Keratinocyte (primary cell): ENCODE data around the gene NEU4. TPM values are rescaled to one million over a fixed set of nuclear protein-coding genes. Genes with fewer than 3 reads are reported as not detected.

ENCODE experiments used
- DNase-seq: peaks from one replicate; pipeline ENCODE4 v3.0.0-alpha.2; 2011; ENCODE audit warnings: low read depth, missing footprints, low spot score
- FAIRE-seq: peaks from 2 replicates; lab custom pipeline; 2011; peaks lifted over from hg19 to GRCh38; lab: Jason Lieb, UNC
- H2AFZ ChIP-seq: 2 replicates; pipeline ENCODE4 v1.6.0; 2012; ENCODE audit warnings: low read length, control low read depth, inconsistent platforms; ENCODE audit not compliant: control insufficient read depth
- H3K27ac ChIP-seq: 2 replicates; pipeline ENCODE4 v1.5.1; 2011; ENCODE audit warnings: low read length; ENCODE audit not compliant: control insufficient read depth, insufficient read depth
- H3K27me3 ChIP-seq: 3 replicates; pipeline ENCODE4 v1.6.0; 2011; ENCODE audit warnings: low read length; ENCODE audit not compliant: control insufficient read depth, insufficient read depth; ENCODE audit errors: extremely low read depth
- H3K36me3 ChIP-seq, 2 experiments: 2 replicates in 1 of 2; 3 replicates in 1 of 2; pipeline ENCODE4 v1.5.1; 2011; ENCODE audit warnings: low read length in 2 of 2, mild to moderate bottlenecking in 1 of 2; ENCODE audit not compliant: control insufficient read depth in 2 of 2, insufficient read depth in 2 of 2; ENCODE audit errors: extremely low read depth in 1 of 2
- H3K4me1 ChIP-seq: 3 replicates; pipeline ENCODE4 v1.5.1; 2011; ENCODE audit warnings: low read length; ENCODE audit not compliant: control insufficient read depth, insufficient read depth; ENCODE audit errors: extremely low read depth
- H3K4me2 ChIP-seq: 3 replicates; pipeline ENCODE4 v1.6.0; 2011; ENCODE audit warnings: low read depth, low read length; ENCODE audit not compliant: control insufficient read depth, insufficient read depth; ENCODE audit errors: extremely low read depth
- H3K4me3 ChIP-seq, 3 experiments: fragments of 200-600 bp in 1 of 3; sonication (generic) in 1 of 3; 2 replicates in 2 of 3; 3 replicates in 1 of 3; pipeline ENCODE4 v1.5.1; 2011 to 2016; ENCODE audit warnings: low read length in 3 of 3, mild to moderate bottlenecking in 3 of 3, control low read depth in 2 of 3, inconsistent platforms in 1 of 3, low read depth in 1 of 3, mixed read lengths in 1 of 3, mixed run types in 1 of 3, moderate library complexity in 1 of 3; ENCODE audit not compliant: control insufficient read depth in 2 of 3, insufficient read depth in 2 of 3; ENCODE audit errors: extremely low read depth in 1 of 3
- H3K79me2 ChIP-seq: 2 replicates; pipeline ENCODE4 v1.6.0; 2012; ENCODE audit warnings: low read length; ENCODE audit not compliant: control insufficient read depth, insufficient read depth
- H3K9ac ChIP-seq: 3 replicates; pipeline ENCODE4 v1.6.0; 2011; ENCODE audit warnings: low read length; ENCODE audit not compliant: control insufficient read depth, insufficient read depth; ENCODE audit errors: extremely low read depth
- H3K9me1 ChIP-seq: 3 replicates; pipeline ENCODE4 v1.6.0; 2011; ENCODE audit warnings: low read length; ENCODE audit not compliant: control insufficient read depth, insufficient read depth; ENCODE audit errors: extremely low read depth
- H3K9me3 ChIP-seq: 2 replicates; pipeline ENCODE4 v1.5.1; 2012; ENCODE audit warnings: low read depth, low read length; ENCODE audit not compliant: control insufficient read depth
- H4K20me1 ChIP-seq: 3 replicates; pipeline ENCODE4 v1.6.0; 2011; ENCODE audit warnings: low read length; ENCODE audit not compliant: control insufficient read depth, insufficient read depth; ENCODE audit errors: extremely low read depth
- EZH2 ChIP-seq: IDR thresholded peaks from one replicate; pipeline ENCODE4 v1.6.1; 2012; ENCODE audit warnings: inconsistent platforms, mild to moderate bottlenecking, low read length, moderate library complexity
- dilution Hi-C: fragments of 300-500 bp; cut with MboI; formaldehyde crosslinking; loops from one replicate; pipeline ENCODE4 v1.7.0; 2020; ENCODE audit warnings: low sequenced_read_pairs; ENCODE audit not compliant: extremely low pct_ligation_motif_present
- polyA plus RNA-seq, 5 experiments: library from polyadenylated mRNA; depleted of rRNA in 3 of 5; stranded (reverse) in 3 of 5; stranded (forward) in 1 of 5; unstranded in 1 of 5; fragments of >200 nt; gene quantifications; 1 replicate in 1 of 5; 2 replicates in 3 of 5; 3 replicates in 1 of 5; pipeline versions ENCODE4 v1.2.1 to v1.2.3, GENCODE V29; 2011 to 2012; ENCODE audit warnings: missing spikeins in 2 of 5, low read depth in 1 of 5, low replicate concordance in 1 of 5
- TF ChIP-seq, protein P1 (sequence below), 3 experiments: IDR thresholded peaks in 1 of 3; conservative IDR thresholded peaks in 1 of 3; optimal IDR thresholded peaks in 1 of 3; 2 replicates in 2 of 3; 3 replicates in 1 of 3; pipeline versions ENCODE3 to v1.5.1; 2011; ENCODE audit warnings: low read length in 3 of 3, mild to moderate bottlenecking in 3 of 3, moderate library complexity in 2 of 3, control low read depth in 1 of 3, inconsistent platforms in 1 of 3; ENCODE audit not compliant: insufficient read depth in 2 of 3; ENCODE audit errors: extremely low read depth in 1 of 3

The NEU4 gene
- polyA plus RNA-seq, 1 donor (not counting 4 experiments of a cell fraction or from before 2014, with no cell fraction given) = not detected

DNA sequence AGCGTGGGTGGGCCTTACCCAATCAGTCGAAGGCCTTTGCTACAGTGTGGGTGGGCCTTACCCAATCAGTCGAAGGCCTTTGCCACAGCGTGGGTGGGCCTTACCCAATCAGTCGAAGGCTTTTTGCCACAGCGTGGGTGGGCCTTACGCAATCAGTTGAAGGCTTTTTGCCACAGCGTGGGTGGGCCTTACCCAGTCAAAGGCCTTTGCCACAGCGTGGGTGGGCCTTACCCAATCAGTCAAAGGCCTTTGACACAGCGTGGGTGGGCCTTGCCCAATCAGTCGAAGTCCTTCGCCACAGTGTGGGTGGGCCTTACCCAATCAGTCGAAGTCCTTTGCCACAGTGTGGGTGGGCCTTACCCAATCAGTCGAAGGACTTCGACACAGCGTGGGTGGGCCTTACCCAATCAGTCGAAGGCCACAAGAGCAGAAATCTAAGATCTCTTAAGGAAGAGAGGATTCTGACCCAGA, 48.7 kb upstream of the NEU4 start:
- DNase-seq = no peak
- H3K9me1 ChIP-seq = no peaks in the 10 kb centered on the region
- H3K36me3 ChIP-seq = peaks cover 0 to 5% of the 10 kb centered on the region in 2 experiments
- no peak overlapping the region for H3K4me2 ChIP-seq
- H3K4me3 ChIP-seq = no peak overlapping the region
- H3K27me3 ChIP-seq = no peaks in the 10 kb centered on the region
- no peak for TF ChIP-seq EZH2
- TF ChIP-seq, protein P1, sequence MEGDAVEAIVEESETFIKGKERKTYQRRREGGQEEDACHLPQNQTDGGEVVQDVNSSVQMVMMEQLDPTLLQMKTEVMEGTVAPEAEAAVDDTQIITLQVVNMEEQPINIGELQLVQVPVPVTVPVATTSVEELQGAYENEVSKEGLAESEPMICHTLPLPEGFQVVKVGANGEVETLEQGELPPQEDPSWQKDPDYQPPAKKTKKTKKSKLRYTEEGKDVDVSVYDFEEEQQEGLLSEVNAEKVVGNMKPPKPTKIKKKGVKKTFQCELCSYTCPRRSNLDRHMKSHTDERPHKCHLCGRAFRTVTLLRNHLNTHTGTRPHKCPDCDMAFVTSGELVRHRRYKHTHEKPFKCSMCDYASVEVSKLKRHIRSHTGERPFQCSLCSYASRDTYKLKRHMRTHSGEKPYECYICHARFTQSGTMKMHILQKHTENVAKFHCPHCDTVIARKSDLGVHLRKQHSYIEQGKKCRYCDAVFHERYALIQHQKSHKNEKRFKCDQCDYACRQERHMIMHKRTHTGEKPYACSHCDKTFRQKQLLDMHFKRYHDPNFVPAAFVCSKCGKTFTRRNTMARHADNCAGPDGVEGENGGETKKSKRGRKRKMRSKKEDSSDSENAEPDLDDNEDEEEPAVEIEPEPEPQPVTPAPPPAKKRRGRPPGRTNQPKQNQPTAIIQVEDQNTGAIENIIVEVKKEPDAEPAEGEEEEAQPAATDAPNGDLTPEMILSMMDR (optimal IDR thresholded peaks at IDR 0.05 in 1 of 3, IDR thresholded peaks at IDR 0.05 in 1 of 3, conservative IDR thresholded peaks at IDR 0.05 in 1 of 3; ENCODE audit: extremely low read depth in 1 of 3, insufficient read depth in 2 of 3, low read length in 3 of 3) = no peak
- H3K9me3 ChIP-seq = peaks cover 2% of the 10 kb centered on the region
- peaks cover 2% of the 10 kb centered on the region for H4K20me1 ChIP-seq
- H2AFZ ChIP-seq = no peak overlapping the region
- no peaks in the 10 kb centered on the region for H3K79me2 ChIP-seq
- FAIRE-seq = no peak
- no peak overlapping the region for H3K27ac ChIP-seq
- H3K4me1 ChIP-seq = no peaks in the 10 kb centered on the region
- dilution Hi-C loops = no loop called here
- H3K9ac ChIP-seq = no peak overlapping the region

DNA sequence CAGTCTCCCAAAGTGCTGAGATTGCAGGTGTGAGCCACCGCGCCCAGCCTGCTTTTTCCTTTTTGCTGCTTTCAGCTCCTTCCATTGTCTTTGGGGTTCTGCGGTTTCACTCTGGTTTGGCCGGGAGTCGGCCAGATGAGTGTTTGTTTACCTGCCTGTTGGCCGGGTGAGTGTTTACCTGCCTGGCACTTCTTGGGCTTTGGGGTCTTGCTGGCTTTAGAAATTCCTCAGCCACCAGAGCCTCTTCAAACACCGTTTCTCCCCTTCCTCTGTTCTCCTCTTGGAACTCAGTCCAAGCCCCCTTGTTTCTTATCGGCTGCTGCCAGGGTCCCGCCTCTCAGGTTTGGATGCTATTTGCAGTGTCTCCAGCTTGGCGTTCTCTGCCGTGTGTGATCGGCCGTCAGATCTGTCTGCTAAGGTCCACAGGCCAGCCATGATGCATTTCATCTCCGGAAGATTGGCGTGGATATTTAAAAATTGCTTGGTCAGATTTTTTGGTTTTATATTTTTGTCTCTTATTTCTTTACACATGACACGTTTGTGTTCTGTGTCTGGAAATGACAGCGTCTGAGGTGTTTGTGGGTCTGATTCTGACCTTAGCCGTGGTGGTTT, 46.6 kb upstream of the NEU4 start:
- Histone ChIP-seq H3K79me2 (no peaks in the 10 kb centered on the region), H3K4me2 (no peak overlapping the region), H3K4me3 (no peak overlapping the region), H3K36me3 (peaks cover 0 to 3% of the 10 kb centered on the region in 2 experiments), H3K9me3 (peaks cover 2% of the 10 kb centered on the region), H3K4me1 (no peaks in the 10 kb centered on the region), H2AFZ (no peak overlapping the region), H3K9me1 (no peaks in the 10 kb centered on the region), H3K27me3 (no peaks in the 10 kb centered on the region), H3K9ac (no peak overlapping the region), H3K27ac (no peak overlapping the region), H4K20me1 (peaks cover 2% of the 10 kb centered on the region)
- FAIRE-seq = no peak
- DNase-seq = no peak
- dilution Hi-C loops = no loop called here
- TF ChIP-seq EZH2 = no peak
- TF ChIP-seq, protein P1 (optimal IDR thresholded peaks at IDR 0.05 in 1 of 3, IDR thresholded peaks at IDR 0.05 in 1 of 3, conservative IDR thresholded peaks at IDR 0.05 in 1 of 3; ENCODE audit: extremely low read depth in 1 of 3, insufficient read depth in 2 of 3, low read length in 3 of 3) = no peak
